Stimulated activated CD8-positive, alpha-beta memory T cell treated with anti-CD3 and anti-CD28 coated beads, Interleukin-15, amount 100 ng/mL, for 24 hours (primary cell): Measurements from ENCODE around the gene LRP1.

Source experiments
- DNase-seq: peaks from one replicate; pipeline ENCODE4 v3.0.0-alpha.2; 2020; ENCODE audit warnings: low read depth

Gene LRP1

GRCh38 chr12:57094208-57095160, 33.8 kb upstream of the LRP1 start:
- DNase-seq: no peak

GRCh38 chr12:57095440-57095839, 32.8 kb upstream of the LRP1 start:
- no peak for DNase-seq

GRCh38 chr12:57096099-57096572, 32.1 kb upstream of the LRP1 start:
- no peak for DNase-seq

GRCh38 chr12:57096748-57097553, 31.3 kb upstream of the LRP1 start:
- DNase-seq: no peak

- DNase-seq: no peak
These were observed 30.8 kb upstream of the LRP1 start for GRCh38 chr12:57097554-57097835.

- no peak for DNase-seq
These were observed 29.7 kb upstream of the LRP1 start for GRCh38 chr12:57098546-57098945.

- no peak for DNase-seq
These were observed 29.1 kb upstream of the LRP1 start for GRCh38 chr12:57099047-57099714.

- no peak for DNase-seq
These were observed 28.5 kb upstream of the LRP1 start for GRCh38 chr12:57099766-57100165.

- DNase-seq: no peak
These were observed 26.2 kb upstream of the LRP1 start for GRCh38 chr12:57101892-57102695.

- no peak for DNase-seq
These were observed 24.4 kb upstream of the LRP1 start for GRCh38 chr12:57103856-57104255.

- no peak for DNase-seq
These were observed 23.9 kb upstream of the LRP1 start for GRCh38 chr12:57104292-57104910.

- DNase-seq: no peak
These were observed 23.1 kb upstream of the LRP1 start for GRCh38 chr12:57105011-57105753.

- no peak for DNase-seq
These were observed 22.1 kb upstream of the LRP1 start for GRCh38 chr12:57106021-57106708.

GRCh38 chr12:57107456-57108155, 20.7 kb upstream of the LRP1 start:
- DNase-seq: no peak

GRCh38 chr12:57109207-57110103, 18.8 kb upstream of the LRP1 start:
- DNase-seq: no peak

- peak; percentile 44 for DNase-seq
These were observed 17.9 kb upstream of the LRP1 start for GRCh38 chr12:57110104-57111030.
